Colonic mucosa (tissue), 4 donors: Measurements from ENCODE around the gene ODR4. TPM values are rescaled to one million over a fixed set of nuclear protein-coding genes. Genes with fewer than 3 reads are reported as not detected.
A peak's percentile ranks its signal among the peaks of the same experiment; 100 is the strongest.

Source experiments
- DNase-seq: peaks from one replicate; pipeline ENCODE4 v3.0.0-alpha.2; 2020
- H3K27ac ChIP-seq: fragments of 200-600 bp; one replicate; pipeline ENCODE4 v1.8.0; 2021
- H3K27me3 ChIP-seq: fragments of 200-600 bp; one replicate; pipeline ENCODE4 v1.8.0; 2021
- H3K36me3 ChIP-seq: fragments of 200-600 bp; one replicate; pipeline ENCODE4 v1.8.0; 2021
- H3K4me1 ChIP-seq: fragments of 200-600 bp; one replicate; pipeline ENCODE4 v1.8.0; 2021; ENCODE audit warnings: mild to moderate bottlenecking
- H3K4me3 ChIP-seq: fragments of 200-600 bp; one replicate; pipeline ENCODE4 v1.8.0; 2021
- H3K9ac ChIP-seq, 2 donors: one replicate each; pipeline ENCODE4 v1.7.0; 2013; ENCODE audit warnings: control low read depth in 2 of 2, low read depth in 2 of 2, low read length in 2 of 2
- H3K9me3 ChIP-seq: fragments of 200-600 bp; one replicate; pipeline ENCODE4 v1.8.0; 2021
- CTCF ChIP-seq: fragments of 200-600 bp; IDR thresholded peaks from one replicate; pipeline ENCODE4 v1.8.0; 2022; ENCODE audit warnings: antibody characterized with exemption, mild to moderate bottlenecking
- intact Hi-C: fragments of 100-400 bp; cut with DNase I; formaldehyde crosslinking; loops from one replicate; pipeline ENCODE4 v1.14.1; 2022
- total RNA-seq, 2 donors: library from RNA; stranded (reverse); fragmentation: NEBNext Ultra II Directional in 1 of 2; extraction: Animal tissue kit (Norgen Biotek cat#: 25700) in 1 of 2; gene quantifications; one replicate each; pipeline ENCODE4 v1.2.1, GENCODE V29; 2021
- donor health status: healthy.
- donor health status: DM: no; HTN: no; CAD: no.
- donor health status: DM: no; HTN: no; CAD: no.

Gene ODR4
- total RNA-seq: 10 to 100 TPM; 17.6 to 21.4 TPM

DNA sequence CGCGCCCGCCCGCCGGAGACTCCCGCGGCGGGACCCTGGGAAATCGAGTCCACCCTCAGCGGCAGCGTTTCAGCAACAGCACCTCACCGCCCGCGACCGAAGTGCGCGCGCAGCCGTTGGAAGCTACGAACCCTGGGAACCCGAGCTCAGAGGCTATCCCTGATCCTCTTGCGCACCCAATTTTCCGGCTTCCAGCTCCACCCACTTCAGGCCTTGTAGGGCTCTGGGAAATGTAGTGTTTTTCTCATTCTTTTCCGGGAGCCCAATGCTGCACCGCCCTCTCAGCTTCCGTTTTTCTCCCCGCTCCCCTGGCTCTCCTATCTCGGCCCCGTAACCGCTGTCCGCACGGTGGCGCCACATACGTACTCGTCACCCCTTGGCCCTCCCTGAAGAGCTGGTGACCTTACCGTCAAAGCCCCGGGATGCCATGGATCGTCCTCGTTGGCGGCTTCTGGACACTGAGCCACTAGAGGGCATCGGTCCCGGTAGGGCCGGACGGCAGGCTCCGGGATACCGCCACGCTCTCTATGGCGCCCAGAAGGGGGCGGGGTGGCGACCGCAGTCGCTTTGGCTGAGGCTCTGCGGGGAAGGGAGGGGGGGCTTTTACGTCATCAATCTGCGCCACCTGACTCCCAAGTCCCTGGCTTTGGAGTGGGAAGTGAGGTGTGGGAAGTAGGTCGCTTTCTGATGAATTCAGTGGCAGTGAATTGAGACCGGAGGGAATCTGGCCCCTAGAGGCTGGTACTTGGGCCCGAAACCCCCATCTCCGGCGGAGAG, at the start of gene ODR4, which contains the start of gene TPR:
TSS of gene ODR4 (plus strand) at position 687 of the 777 bp plus-strand sequence. CDS start 3,948 bp downstream, outside the sequence.
TSS of gene TPR (minus strand) at position 102 of the 777 bp plus-strand sequence. CDS start 225 bp downstream, outside the sequence.
- Histone ChIP-seq H3K4me1 (peaks cover 6% of the 10 kb centered on the region), H3K27ac (peak within 1 kb of the TSS; percentile 97)
- intact Hi-C loops: no loop called here

GRCh38 chr1:186326009-186326408, 49.6 kb upstream of the ODR4 start:
- H3K4me3 ChIP-seq: no peak overlapping the region
- no peak overlapping the region for H3K27ac ChIP-seq
- H3K9ac ChIP-seq: no peak overlapping the region
- H3K9me3 ChIP-seq: no peaks in the 10 kb centered on the region
- H3K27me3 ChIP-seq: no peaks in the 10 kb centered on the region
- no peaks in the 10 kb centered on the region for H3K4me1 ChIP-seq
- DNase-seq: no peak
- intact Hi-C loops: no loop called here
- H3K36me3 ChIP-seq: peaks cover 7% of the 10 kb centered on the region
- TF ChIP-seq CTCF: no peak

More for the DNA sequence above, at the start of gene ODR4, which contains the start of gene TPR:
- no peaks in the 10 kb centered on the region for H3K36me3 ChIP-seq
- no peaks in the 10 kb centered on the region for H3K27me3 ChIP-seq
- no peaks in the 10 kb centered on the region for H3K9me3 ChIP-seq
- peak within 1 kb of the TSS; percentile 88 for H3K4me3 ChIP-seq
- peak within 1 kb of the TSS; percentile 72 to 90 for H3K9ac ChIP-seq
- TF ChIP-seq CTCF: peak; percentile 90
- DNase-seq: peak; percentile 98

DNA sequence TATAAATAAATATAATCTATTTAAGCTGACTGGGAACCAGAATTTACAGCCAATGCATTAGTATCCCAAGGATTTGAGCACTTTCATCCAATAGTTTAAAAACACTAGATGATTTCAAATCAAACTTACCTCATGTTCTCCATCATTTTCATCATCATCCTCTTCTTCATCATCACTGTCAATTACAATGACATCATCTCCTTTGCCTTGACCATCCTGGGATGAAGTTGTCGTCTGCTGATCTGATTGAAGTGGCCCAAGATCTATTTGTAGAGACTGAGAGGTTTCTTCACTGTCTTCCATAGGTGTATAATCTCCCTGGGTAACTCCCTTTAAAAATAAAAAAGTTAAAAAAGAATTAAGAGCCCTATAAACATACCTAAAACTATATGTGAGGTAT, 48.3 kb upstream of the ODR4 start:
- Histone ChIP-seq H3K9me3 (no peaks in the 10 kb centered on the region), H3K4me3 (no peak overlapping the region), H3K4me1 (no peaks in the 10 kb centered on the region), H3K27me3 (no peaks in the 10 kb centered on the region), H3K9ac (no peak overlapping the region), H3K27ac (no peak overlapping the region), H3K36me3 (peaks cover 11% of the 10 kb centered on the region)
- DNase-seq: no peak
- TF ChIP-seq CTCF: no peak
- intact Hi-C loops: no loop called here

DNA sequence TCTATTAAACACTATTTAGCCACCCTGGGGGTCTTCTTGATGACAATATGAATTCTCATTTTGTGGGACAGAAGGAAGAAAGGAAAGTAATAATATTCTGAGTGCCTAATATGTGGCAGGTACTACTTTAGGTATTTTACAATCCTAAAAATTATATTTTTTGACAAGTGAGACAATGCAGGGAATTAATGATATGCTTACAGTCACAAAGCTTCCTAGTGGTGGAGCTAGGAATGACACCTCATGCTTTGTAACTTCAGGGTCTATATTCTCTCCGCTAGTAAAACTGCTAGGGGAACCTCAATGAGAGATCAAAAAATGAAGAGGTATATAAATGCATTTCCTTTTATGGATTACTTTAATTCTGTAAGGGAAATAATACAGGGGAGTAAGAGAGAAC, 44.9 kb upstream of the ODR4 start:
- no peak overlapping the region for H3K9ac ChIP-seq
- H3K9me3 ChIP-seq: no peaks in the 10 kb centered on the region
- intact Hi-C loops: no loop called here
- DNase-seq: no peak
- peaks cover 17% of the 10 kb centered on the region for H3K36me3 ChIP-seq
- H3K27me3 ChIP-seq: no peaks in the 10 kb centered on the region
- H3K4me3 ChIP-seq: no peak overlapping the region
- no peak for TF ChIP-seq CTCF
- no peak overlapping the region for H3K27ac ChIP-seq
- H3K4me1 ChIP-seq: no peaks in the 10 kb centered on the region

DNA sequence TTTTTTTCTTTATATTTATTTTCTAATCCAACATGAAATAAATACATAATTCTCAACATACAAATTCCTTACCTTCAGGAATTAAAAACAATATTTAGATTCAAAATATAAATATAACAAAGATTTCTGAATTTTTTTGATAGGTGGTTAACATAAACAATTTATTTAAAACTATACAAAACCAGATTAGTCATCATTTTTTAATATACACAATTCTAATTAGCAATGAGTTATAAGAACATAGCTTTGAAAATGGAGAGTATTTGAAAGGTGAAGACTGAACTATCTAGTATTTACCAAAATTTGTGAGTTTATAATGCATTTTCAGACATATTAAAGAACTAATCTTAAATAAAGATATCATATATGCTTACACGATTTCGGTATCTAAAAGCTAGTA, 38.1 kb upstream of the ODR4 start:
- TF ChIP-seq CTCF: no peak
- no peak overlapping the region for H3K9ac ChIP-seq
- no peak overlapping the region for H3K4me3 ChIP-seq
- no peaks in the 10 kb centered on the region for H3K4me1 ChIP-seq
- H3K36me3 ChIP-seq: peaks cover 17% of the 10 kb centered on the region
- H3K9me3 ChIP-seq: no peaks in the 10 kb centered on the region
- H3K27me3 ChIP-seq: no peaks in the 10 kb centered on the region
- intact Hi-C loops: no loop called here
- DNase-seq: no peak
- H3K27ac ChIP-seq: no peak overlapping the region
